ENCODE data around the gene UCK1.

DNA sequence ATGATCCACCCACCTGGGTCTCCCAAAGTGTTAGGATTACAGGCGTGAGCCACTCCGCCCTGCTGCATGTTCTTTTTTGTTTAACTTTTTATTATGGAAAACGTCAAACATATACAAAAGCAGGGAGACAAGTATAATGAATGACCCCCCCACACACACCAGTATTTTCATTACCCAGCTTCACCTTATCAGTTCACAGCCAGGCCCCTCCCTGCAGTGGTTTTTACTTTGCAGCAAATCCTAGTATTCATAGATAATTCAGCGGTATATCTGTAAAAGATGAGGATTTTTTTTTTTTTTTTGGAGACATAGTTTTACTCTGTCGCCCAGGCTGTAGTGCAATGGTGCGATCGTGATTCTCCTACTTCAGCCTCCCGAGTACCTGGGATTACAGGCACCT, 26.1 kb downstream of the UCK1 start:
- TF ChIP-seq POLR2A (IDR thresholded peaks at IDR 0.05; ENCODE audit: low read length) (no peak), CEBPB (IDR thresholded peaks at IDR 0.05) (no peak), RAD21 (conservative IDR thresholded peaks at IDR 0.05 in 1 of 2, IDR thresholded peaks at IDR 0.05 in 1 of 2) (no peak), RFX5 (IDR thresholded peaks at IDR 0.05) (no peak), HOXB13 (CRISPR knock-in tag; IDR thresholded peaks at IDR 0.05; ENCODE audit: low read depth) (no peak), EP300 (IDR thresholded peaks at IDR 0.05) (no peak), MYC (IDR thresholded peaks at IDR 0.05; ENCODE audit: borderline replicate concordance, low read length) (no peak), PHF8 (IDR thresholded peaks at IDR 0.05; ENCODE audit: borderline replicate concordance, low read depth) (no peak), MAFK (IDR thresholded peaks at IDR 0.05; ENCODE audit: partially characterized antibody) (no peak)
- TF ChIP-seq, protein P1, sequence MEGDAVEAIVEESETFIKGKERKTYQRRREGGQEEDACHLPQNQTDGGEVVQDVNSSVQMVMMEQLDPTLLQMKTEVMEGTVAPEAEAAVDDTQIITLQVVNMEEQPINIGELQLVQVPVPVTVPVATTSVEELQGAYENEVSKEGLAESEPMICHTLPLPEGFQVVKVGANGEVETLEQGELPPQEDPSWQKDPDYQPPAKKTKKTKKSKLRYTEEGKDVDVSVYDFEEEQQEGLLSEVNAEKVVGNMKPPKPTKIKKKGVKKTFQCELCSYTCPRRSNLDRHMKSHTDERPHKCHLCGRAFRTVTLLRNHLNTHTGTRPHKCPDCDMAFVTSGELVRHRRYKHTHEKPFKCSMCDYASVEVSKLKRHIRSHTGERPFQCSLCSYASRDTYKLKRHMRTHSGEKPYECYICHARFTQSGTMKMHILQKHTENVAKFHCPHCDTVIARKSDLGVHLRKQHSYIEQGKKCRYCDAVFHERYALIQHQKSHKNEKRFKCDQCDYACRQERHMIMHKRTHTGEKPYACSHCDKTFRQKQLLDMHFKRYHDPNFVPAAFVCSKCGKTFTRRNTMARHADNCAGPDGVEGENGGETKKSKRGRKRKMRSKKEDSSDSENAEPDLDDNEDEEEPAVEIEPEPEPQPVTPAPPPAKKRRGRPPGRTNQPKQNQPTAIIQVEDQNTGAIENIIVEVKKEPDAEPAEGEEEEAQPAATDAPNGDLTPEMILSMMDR (IDR thresholded peaks at IDR 0.05), result no peak
- TF ChIP-seq, protein P2, sequence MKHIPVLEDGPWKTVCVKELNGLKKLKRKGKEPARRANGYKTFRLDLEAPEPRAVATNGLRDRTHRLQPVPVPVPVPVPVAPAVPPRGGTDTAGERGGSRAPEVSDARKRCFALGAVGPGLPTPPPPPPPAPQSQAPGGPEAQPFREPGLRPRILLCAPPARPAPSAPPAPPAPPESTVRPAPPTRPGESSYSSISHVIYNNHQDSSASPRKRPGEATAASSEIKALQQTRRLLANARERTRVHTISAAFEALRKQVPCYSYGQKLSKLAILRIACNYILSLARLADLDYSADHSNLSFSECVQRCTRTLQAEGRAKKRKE (CRISPR knock-in tag; IDR thresholded peaks at IDR 0.05; ENCODE audit: low read depth), result no peak
- TF ChIP-seq, protein P3, sequence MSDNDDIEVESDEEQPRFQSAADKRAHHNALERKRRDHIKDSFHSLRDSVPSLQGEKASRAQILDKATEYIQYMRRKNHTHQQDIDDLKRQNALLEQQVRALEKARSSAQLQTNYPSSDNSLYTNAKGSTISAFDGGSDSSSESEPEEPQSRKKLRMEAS (IDR thresholded peaks at IDR 0.05), result no peak
